ENCODE data around the gene EVA1A.

Gene EVA1A

DNA sequence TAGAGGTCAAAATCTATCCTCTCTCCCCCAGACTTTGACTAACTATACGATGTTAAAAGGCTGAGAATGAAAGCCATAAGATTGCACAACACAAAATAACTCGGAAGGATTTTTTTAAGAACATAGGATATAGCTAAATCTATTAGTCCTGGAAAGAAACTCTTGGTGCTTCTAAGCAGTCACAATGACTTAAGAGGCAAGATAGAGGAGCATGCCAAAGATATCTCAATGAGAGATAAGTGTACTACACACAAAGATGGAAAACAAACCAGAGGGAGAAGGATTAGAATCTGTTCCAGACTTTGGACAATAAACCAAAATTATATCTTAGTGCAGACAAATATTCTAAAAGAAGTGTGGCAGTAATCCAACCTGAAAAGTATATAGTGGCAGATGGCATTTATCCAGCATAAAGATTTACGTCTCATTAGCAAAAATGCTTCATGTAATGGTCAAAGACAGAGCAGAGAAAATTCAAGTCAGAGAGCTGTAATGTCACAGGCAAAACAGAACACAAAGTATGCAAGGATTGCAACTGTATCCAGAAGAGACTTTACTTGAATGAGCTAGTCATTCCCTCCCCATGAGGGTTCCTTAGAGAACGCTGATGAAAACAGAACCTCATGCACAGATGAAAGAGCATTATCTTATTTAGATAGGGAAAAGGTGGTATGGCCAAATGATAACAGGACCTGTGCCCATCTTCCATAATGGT lies 28.8 kb upstream of the EVA1A start:
- no peak for DNase-seq

DNA sequence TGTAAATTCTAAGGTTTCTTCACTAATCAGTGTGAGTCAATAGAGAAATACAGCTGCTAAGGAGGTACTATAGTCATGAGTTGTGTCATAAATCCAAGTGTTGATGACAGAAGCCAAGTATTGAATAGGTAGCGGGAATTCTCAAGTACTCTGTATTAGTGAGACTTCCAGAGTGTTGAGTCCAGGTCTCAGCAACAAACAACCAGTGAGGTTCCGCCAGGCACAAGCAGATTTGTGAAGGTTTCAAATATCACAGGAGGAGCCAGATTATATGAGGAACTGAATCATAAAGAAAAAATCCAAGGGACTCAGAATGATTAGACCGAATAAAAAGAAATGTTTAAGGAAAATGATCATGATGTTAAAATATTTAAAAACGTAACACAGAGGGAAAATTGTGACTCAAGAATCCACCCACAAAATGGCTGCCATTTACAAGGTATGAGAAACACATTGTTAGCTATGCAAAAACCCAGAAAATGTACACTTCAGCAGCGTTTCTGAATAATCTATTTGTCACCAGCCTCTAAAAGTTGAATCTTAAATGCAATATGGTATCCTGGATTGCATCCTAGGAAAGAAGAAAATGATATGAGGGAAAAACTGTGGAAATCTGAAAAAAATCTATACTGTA lies 27.3 kb upstream of the EVA1A start:
- no peak for DNase-seq

DNA sequence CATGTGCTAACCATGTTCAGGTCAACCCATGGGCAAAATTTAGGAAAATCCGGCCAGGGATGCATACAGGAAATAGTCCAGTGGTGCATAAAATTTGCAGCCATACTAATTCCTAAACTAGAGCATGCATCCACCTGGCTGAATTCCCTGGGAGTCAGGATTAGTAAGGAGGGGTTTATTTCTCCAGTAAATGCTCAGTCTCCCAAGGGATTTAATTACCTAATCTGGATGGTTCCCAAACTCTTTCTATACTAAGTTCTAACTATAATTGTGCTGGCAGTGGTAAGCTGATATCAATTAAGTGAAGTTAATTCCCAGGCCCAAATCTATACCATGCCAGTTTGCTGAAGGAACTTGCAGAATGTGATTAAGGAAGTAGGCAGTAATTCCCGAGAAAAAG lies 26.2 kb upstream of the EVA1A start:
- DNase-seq, result no peak

DNA sequence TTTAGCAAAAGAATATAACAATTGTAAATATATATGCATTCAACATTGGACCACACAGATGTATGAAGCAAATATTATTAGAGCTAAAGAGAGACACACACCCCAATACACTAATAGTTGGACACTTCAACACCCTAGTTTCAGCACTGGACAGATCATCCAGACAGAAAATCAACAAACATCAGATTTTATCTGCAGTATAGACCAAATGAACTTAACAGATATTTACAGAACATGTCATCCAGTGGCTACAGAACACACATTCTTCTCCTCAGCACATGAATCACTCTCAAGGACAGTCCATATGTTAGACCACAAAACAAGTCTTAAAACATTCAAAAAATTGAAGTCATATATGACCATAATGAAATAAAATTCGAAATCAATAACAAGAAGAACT lies 22.1 kb upstream of the EVA1A start:
- DNase-seq, result no peak

DNA sequence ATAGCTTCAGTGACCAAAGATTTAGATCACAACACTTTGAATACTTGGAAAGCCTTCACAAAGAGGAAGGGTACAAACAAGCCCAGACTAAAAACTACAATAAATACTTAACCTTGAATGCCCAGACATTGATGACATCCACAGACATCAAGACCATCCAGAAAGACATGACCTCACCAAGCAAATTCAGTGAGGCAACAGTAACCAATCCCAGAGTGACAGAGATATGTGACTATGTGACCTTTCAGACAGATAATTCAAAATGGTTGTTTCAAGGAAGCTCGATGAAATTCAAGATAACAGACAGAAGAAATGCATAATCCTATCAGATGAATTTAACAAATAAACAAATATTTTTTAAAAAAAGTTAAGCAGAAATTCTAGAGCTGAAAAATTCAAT lies 19.9 kb upstream of the EVA1A start:
- DNase-seq, result no peak

DNA sequence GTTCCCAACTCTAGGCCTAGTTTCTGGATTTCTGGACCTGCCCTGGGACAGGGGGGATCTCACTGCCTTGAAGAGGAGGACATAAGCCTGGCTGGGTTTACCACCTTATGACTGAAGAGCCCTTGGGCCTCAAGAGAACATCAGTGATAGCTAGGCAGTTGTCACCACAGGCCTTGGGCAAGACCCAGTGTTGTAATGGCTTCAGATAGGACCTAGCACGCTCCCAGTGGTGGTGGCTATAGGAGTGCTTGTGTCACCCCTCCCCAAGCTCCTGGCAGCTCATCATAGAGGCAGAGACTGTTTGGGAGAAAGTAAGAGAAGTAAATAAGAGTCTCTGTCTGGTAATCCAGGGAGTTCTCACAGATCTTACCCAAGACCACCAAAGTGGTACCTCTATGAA lies 19.4 kb upstream of the EVA1A start:
- no peak for DNase-seq

DNA sequence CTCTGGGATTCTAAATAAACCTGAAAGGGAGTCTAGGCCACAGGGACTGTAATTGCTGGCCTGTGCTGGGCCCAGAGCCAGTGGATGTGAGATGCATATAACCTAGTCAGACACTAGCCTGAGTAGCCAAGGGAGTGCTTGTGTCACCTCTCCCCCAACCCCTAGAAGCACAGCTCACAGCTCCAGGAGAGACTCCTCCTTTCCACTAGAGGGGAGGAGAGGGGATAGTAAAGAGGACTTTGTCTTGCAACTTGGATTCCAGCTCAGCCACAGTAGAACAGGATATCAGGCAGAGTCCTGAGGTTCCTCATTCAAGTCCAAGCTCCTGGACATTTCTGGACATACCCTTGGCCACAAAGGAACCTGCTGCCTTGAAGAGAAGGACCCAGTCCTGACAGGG lies 18.4 kb upstream of the EVA1A start:
- no peak for DNase-seq

DNA sequence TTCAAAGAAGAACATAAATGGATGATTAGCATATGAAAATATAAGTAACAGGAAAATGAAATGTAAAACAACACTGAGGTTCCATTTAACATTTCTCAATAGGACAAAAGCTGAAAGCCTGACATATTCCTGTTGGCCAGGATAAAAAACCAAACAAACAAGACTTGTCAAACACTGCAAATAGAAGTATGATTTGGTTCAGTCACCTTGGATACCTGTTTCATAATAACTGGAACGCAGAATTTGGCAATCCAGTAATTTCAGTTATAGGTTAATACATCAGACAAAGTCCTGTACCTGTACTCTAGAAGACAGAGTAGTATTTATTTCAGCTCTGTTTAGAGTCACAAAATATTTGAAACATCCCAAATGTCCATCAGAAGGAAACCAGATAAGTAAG lies 16.5 kb upstream of the EVA1A start:
- no peak for DNase-seq

DNA sequence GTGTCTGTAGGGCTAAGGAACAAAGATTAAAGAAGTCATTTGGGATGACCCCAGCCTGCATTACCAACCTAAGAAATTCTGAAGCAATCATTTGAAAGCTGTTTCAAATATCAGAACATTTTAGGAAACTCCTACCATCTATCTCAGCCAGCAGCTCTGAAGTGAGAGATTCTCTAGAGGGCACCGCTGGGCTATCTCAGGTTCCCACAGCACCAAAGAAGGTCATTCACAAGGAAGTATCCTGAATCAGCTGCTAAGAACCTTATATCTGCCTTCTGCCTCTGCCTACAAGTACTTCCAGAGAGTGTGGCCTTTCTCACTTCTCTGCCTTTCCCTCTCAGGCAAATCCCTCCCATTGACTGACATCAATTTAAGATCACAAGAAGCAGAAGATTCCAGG lies 13.4 kb upstream of the EVA1A start:
- DNase-seq, result no peak

DNA sequence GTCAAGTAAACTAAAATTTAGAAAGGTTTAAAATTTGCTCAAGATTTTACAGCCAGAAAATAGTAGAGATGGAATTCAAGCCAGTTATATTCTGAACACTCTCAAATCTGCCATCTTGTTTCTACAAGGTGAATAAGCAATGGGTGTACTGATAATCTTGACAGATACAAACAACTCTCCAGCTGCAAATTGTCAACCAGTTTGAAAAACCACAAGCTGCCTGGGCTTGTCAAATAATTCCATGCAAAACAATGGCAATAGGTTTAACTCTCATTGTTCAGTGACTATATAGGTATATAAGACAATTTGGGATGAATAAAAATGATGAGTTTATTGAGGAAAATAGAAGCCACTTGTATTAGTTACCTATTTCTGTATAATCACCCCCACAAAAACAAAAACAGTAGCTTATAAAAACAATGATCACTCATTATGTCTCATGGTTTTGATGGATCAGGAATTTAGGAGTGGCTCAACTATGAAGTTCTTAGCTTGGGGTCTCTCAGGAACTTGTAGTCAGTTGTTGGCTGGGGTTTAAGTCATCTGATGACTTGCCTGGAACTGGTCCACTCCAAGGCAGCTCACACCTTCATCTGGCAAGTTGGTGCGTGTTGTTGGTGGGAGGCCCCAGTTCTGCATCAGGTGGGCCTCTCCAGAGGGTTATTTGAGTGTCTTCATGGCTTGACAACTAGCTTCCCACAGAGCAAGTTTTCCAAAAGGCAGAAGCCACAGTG lies 12.6 kb upstream of the EVA1A start:
- DNase-seq, result no peak

DNA sequence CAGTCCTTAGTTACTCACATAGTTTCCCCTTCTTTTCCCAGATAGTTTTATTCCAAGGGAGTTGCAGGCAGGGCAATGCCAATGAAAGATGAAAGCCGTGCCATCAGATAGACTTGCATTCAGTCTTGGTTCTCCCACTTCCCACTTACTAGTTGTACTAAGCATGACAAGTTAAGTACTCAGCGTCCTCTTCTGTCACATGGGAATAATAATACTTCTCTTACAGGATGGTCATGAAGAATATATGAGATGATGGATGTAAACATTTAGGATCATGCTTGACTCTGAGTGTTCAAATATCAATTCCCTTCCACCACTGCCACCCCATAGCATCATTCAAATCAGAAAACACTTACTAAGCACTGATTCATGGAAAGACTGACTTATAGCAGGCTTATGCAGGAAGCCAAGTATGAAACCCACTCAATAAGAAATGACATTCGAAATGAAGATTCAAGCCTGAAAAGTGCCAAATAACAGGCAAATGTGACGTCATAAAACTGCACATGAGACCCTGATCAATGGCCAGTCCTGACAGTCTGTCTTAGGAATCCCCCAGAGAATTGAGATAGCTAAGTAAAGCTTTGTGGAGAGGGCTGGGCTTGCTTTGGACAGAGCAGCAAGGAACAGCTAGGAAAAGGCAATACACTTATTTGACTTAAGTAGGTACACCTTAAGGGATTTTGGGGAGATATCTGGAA lies 11.1 kb upstream of the EVA1A start:
- DNase-seq, result no peak

DNA sequence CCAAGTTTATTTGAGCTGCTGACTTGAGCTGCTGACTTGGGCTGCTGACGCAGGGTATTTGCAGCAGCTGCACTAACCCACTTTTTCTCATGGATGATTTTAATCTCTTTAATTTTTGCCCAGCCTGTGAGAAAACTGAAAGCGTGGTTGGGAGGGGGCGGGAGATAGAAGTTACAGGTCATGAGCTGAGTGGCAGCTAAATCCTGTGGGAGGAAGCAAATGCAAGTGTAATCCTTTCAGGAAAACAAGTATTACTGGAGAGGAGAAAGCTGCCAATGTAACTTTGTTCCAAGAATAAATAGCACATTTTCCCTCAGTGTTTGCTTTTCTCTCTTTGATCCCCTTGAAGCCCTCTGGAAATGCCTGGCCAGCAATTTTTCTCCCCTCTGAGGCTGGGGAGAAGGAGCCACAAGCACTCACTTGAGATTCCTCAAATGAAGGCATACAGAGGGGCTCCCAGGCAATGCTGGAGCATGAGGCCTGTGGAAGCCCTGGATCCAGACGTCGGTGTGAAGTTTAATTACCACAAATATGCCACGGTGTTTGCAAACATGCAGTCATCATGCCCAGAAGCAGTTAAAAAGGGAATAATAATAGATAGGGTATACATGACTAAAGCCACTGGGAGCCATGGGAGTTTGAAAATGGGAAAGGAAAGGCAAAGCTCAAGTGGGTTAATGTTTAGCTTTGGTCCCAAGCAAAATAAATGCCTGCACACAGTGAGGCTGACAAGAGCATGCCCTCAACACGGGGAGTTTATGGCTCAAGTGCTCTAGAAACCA lies 10.4 kb upstream of the EVA1A start:
- DNase-seq, result no peak

DNA sequence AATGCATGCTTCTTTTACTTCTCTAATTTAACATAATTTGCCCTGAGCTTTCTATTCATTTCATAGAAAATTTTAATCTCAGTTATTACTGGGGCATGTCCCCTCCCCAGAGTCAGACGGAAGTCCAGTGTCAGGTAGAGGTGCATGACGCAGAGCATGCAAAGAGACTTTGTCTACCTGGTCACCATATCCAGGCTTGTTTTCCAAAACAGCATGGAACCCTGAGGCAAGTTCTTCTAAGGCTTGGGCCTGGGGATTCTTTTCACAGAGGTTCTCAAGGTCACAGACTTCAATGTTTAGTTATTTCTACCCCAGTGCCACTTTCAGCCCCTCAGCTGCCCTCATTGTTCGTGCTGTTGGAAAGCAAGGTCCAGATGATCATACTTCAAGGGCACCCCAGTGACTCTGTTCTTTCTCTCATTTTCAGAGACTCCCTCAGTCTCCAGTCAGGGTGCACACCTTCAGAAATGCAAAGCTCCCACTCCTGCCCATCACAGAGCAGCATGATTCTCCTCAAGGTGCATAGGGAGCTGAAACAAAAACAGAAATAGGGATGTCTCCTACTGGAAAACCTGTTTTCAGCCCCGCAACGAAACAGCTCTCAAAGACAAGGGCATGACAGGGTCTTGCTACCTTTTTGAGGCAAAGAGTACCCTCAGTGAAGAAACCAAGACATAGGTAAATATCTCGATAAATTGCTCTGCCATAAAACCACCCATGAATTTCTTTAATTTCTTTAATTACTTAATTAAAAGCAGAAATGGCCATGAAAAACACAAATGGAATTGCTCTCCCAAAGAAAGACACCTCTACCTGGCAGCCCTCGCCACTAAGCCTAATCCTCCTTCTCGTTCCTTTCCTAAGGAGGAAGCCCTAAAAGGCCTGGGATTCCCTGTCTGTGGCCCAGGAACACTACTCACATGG lies 9.5 kb upstream of the EVA1A start:
- DNase-seq, result no peak

DNA sequence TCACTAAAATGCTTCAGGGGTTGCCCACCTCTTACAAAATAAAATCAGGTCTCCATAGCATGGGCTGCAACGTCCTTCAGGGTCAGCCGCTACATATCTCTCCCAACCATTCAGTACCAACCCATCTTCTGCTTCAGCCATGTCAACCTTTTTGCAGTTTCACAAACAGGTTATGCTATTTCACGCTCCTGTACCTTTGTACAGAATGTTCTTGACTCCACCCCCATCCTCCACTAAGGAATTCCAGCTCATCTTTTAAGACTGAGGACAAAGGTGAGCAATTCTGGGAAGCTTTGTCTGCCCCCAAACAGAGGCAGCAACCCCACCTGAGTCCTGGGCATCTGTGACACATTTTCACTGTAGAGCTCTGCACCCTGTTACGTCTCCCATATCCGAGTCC lies 8.8 kb upstream of the EVA1A start:
- DNase-seq, result no peak

DNA sequence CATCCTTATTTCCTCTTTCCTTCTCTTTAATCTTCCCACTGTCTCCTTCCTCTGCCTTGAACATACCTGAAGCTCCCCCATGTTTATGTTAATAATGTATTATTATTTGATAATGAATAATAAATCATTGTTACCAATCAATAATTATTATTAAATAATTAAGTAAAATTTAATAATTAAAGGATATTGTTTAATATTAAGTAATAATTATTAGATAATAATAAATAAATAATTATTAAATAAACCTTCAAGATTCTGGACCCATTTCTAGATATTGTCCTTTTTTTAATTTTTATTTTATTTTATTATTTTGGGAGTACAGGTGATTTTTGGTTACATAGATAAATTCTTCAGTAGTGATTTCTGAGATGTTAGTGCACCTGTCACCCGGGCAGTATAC lies 7.4 kb upstream of the EVA1A start:
- DNase-seq, result no peak

DNA sequence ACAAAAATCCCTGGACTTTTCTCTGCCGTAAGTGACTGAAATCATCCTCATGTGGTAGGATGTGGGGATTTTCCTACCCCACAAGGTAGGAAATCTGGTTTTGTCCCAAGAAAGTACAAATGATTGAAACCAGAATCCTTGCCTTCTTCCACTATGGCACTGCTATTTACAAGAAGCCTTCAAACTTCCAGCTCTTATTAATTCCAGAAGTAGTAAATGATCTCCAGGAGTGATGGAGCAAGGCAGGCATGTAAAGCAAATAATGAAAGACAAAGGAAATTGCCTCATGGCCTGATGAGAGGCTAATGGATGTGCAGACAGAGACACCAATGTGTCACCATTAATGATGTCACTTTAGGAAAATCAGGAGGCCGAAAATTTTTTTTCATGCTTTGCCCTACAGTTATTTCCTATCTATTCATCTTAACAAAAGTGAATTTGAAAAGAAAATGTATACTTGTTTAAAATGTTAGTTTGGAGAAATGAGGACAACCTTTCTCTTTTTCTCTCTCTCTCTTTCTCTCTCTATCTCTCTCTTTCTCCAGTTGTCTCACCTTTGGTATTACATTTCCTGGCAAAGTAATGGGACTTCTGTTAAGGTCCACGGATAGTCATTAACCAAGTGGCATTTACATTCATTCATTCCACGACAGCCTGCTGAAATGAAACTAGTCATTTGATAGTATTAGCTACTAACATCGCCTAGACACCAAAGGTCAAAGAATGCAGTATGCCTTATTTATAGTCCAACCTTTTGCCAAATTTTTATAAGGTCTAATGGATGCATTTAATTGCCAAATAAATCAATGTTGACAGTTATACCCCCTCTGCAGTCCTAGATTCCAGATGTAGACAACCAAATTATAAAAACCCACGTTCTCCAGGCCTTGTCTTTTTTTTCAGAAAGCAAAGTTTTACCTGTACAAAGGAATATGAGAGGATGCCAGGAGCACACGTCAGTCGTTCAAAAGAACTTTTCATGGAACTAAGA lies 5.0 kb upstream of the EVA1A start:
- DNase-seq, result no peak

DNA sequence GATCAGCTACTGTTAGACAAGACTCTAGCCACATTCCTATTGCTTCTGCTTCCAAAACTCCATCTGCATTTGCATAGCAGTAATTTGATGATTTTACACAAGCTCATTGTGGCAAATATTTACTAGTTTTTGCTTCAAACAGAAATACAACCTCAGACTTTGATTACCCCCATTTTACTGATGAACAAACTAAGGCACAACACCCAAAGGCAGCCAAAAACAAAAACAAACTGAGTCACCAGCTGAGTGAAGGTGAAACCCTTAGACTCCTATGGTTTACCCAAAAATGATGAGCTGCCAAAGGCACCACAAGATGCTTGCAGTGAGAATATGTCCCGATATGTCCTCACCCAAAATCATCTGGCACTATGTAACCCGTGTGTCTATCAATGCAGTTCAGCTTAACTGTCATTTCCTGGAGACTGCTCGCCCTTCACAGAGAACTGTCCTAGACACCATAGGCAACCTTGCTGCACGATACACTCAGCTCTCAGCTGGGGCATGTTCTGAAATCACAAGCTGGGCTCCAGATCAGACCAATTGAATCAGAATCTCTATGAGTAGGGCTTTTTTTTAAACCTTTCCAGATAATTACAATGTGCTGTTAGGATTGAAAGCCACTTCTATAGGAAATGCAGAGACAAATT lies 4.1 kb upstream of the EVA1A start:
- DNase-seq, result no peak

DNA sequence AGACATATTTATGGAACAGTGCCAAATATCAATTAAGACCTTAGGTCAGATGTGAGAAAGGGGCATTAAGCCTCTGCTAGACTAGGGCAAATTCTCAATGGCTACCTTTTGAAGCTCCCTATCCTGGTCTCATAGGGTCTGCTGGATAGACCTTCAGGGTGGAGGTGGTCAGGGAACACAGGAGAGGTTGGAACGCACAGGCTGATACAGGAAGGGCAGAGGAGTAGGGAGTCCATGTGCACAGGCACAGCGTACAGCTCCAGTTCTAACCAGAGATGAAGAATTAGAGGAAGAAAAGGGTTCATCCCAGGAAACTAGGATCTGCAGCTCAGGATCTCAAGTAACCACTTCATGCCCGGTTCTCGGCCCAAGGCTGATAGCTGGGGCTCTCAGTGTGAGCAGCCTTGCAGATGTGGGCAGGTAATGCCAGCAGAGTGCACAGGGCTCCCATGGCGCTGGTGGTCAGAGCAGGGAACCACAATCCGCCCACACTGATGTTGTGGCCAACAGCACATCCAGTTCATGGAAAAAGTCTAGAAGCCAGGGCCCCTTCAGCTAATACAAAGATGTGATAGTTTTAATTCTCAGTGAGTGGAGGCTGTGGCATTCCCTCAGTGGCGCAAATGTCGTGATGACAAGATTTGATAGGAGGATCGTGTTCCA lies 3.4 kb upstream of the EVA1A start:
- no peak for DNase-seq

DNA sequence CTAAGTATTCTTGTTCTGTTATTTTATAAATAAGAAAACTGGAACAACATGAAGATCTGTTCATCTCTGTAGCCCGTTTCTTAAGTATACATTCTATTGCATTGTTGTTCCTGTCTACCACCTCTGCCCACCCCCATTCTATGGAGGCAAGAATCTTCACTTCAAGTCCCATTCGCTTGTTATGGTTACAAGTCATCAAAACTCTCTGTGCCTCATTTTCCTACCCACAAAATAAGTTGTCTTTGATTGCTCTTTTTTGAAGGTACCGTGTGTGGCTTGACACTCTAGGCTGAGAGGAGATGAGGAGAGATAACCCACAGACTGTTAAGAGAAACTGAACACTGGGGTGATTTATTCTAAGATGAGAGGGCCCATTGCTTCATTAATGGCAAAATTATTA lies 2.9 kb upstream of the EVA1A start:
- DNase-seq, result no peak

DNA sequence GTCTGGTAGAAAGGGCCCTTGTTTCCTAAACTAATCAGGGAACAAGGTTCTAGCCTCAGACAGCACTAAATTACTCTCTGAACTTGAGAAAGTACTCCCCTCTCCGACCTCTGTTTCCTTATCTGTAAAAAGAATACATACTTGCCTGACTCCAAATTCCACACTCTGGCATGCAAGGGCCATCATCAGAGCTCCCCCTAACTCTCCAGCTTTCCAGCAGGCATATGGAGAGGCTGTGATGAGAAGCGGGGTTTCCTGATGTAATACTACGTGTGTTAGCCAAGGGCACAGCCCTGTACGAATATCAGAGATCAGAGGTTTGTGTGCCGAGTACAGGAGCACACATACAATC lies 1.8 kb upstream of the EVA1A start:
- no peak for DNase-seq

Measured in NCI-H2081 treated with DMSO at 0.1 percent for 48 hours (cell line).